HG02981 (cell line): ENCODE data around the gene CDH15.
"Not testable (repeated sequence)": the region's sequence is repeated elsewhere in the genome, so short reads cannot be mapped to it uniquely, and the experiment has no call there.

ENCODE experiments used
- ATAC-seq: cut with Tn5 transposase; IDR thresholded peaks from one replicate; pipeline ENCODE4 v1.9.1; 2021; ENCODE audit warnings: mild to moderate bottlenecking, moderate library complexity; ENCODE audit not compliant: unreplicated experiment

The CDH15 gene

DNA sequence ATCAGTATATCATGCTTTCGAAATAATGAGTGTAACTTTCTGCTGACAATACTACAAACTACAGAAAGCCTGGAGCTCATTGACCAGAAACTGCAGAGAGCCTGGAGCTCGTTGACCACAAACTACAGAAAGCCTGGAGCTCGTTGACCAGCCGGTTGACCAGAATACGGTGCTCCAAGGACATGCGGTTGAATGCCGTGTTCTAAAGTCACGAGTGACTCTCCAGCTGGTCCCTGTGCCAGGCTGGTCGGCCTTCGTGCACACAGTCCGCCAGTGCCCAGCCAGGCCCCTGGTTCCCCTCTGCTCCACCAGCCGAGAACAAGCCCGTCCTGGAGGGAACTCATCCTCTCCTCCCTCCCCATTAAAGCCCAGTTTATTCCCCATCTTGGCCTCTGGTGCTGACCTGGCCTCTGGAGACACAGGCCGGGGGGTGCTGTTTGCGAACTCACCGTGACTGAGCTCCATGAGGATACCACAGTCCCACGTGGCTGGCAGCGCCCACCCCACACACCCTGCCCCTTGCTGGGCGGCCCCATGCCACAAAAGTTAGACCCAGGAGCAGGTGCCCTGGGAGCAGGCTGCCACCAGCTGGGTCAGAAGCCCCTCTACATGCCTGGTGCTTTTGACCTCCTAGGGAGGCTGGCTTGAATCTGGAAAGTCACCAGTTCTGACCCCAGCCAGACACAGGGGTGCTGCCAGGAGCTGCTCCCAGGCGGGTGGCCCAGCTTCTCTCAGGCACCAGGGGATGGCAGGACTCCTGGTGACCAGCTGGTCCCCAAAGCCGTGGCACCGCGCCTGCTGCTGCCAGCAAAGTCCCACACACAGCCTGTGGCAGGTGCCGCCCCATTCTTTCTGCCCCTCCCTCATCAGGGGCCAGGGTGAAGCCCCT is 15.5 kb upstream of the CDH15 start:
- ATAC-seq: no peak

DNA sequence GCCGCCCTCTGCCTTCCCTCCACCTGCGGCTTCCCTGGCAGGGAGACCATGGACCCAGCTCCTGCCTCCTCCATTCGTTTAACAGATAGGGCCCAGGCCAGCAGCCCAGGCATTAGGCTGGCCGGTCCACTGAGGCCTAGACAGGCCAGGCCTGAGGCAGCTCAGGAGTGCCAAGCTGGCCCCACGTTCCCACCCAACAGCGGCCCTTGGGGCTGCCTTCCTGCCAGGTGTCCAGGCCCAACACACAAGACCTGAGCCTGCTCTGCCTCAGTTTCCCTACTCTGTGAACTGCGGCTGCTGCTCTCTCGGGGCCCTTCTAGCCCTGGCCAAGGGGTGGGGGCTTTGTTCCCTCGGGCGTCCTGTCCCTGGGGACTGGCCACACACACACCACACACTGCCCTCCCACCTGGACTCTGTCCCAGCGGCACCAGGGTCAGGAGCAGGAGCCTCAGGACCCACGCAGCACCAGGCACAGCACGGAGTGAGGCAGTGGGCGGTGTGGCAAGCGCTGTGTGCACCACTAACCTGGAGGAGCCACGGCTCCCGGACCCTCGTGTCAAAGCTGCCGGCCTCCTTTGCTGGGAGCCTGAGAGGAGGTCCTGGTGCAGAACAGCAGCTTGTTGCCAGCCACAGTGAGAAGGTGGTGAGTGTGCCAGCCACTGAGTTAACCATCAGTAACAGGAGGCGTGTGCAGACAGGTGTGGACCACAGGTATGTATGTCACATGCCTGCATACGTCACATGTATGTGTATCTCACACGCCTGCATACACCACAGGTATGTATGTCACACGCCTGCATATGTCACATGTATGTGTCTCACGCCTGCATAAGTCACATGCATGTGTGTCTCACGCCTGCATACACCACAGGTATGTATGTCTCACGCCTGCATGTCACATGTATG is 14.6 kb upstream of the CDH15 start:
- no peak for ATAC-seq

DNA sequence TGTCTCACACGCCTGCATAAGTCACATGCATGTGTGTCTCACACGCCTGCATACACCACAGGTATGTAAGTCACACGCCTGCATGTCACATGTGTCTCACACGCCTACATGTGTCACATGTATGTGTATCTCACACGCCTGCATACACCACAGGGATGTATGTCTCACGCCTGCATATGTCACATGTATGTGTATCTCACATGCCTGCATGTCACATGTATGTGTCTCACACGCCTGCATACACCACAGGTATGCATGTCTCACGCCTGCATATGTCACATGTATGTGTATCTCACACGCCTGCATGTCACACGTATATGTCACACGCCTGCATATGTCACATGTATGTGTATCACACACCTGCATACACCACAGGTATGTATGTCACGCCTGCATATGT is 13.8 kb upstream of the CDH15 start:
- no peak for ATAC-seq

DNA sequence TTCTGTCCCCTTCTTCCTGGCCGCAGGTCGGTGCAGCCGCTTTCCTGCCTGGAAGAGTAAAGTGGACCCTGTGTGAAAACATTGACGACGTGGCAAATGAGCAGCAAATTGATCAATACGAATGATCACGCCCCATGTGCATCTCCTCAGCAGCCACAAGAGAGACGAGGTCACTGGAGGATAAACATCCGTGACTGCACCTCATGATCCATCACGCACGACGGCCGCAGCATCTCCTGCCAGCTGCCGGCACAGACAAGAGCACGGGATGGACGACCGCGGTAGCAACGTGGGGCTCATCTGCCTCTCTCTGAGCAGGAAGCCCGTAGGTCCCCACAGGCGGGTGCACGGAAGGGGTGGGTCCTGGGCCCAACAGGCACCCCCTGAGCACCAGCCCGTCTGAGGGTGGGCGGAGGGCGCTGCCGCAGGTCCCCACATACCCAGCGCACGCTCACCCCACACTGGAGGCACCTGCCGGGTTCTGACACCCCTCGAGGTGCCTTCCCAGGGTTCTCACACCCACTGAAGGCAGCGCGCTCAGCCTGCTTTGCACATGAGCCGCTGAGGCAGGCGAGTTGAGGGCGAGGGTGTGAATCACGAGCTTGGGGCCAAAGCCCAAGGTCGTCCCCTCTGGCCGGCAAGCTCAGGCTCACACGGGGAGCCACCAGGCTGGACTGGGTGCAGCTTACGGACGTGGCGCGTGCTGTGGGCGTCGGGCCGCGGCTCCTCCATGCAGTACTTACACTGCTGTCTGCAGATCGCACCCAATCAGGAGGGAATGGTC is 12.3 kb upstream of the CDH15 start:
- no peak for ATAC-seq

DNA sequence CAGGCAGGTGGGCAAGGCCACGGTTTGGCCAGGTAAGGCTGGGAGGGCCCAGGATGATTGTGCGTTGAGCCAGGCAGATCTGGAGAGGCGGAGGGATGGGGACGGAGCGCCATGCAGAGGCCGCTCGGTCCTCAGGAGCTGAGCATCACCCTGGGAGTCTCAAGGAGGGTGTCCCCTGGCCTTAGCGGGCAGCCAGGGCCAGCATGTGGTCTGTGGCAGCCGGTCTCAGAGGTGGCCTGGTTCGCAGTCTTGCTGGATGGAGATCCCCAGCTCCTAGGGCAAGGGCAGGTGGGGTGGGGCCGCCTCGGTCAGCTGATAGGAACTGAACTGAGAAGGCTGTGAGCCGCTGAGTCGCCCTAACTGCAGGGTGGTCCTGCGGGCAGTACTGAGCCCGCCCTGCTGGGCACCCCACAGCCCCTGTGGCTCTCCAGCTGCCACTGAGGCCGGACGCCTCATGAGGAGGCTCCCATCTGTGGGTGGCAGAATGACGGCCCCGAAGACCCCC is 11.6 kb upstream of the CDH15 start:
- ATAC-seq: no peak

DNA sequence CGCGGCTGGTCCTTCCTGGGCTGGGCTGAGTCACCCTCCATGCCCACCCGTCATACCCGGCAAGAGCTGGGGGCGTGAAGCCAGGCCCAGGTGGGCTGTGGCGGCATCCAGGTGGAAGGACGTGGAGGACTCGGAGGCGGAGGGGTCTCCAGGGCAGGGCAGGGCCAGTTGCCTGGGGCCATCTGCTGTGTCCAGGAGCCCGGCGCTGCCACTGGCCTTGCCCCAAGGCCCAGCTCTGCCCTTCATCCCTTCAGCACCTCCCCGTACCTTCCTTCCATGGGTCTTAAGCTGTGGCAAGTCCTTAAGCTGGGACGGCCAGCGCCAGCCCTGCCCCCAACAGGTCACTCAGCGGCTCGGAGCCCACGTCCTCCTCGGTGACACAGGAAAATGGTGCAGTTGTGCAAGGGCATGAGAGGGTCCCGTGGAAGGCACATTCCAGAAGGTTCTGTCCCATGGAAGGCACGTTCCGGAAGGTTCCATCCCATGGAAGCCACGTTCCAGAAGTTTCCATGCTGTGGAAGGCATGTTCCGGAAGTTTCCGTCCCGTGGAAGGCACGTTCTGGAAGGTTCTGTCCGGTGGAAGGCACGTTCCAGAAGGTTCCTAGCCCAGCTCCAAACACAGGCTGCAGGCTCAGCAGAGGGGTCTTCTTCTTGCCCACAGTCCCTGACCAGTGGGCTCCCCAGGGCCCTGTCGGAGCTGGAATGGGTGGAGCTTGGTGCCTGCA is 10.4 kb upstream of the CDH15 start:
- ATAC-seq: no peak

DNA sequence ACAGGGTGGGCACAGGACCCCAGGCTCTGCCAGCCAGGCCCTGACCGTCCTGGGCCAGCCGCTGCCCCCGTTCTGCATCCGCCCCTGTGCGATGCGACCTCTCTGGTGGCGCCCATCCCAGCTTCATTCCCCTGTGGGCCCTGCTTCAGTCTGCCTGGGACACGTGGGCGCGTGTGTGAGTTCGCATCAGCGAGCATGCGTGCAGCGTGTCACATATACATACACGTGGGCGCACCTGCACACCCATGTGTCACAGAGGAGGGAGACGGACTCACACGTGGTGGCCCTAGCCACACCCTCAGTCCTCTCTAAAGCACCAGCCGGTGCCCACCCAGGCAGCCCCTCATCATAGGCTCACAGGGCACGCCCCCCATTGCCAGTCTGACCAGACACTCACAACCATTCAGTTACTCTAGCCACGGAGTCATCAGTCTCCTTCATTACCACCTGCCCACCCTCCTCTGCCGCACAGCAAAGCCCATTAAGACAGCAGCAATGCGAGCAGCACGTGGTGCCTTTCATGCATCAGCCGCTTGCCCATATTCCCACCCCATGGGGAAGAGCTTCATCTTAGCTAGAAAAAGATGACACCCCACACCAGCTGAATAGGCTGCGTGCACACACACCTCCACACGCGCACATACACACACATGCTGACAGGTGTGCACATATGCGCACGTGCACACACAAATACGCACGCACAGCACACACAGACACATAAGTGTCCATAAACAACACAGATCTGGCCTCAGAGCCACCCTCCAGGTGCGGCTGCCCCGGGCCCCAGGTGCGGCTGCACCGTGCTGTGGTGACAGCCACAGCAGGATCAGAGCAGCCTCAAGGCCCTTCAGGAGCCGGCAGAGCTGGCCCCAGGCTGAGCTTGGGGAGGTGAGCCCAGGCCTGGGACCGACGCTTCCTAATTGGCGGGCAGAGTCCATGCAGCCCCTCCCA is 9.5 kb upstream of the CDH15 start:
- no peak for ATAC-seq

DNA sequence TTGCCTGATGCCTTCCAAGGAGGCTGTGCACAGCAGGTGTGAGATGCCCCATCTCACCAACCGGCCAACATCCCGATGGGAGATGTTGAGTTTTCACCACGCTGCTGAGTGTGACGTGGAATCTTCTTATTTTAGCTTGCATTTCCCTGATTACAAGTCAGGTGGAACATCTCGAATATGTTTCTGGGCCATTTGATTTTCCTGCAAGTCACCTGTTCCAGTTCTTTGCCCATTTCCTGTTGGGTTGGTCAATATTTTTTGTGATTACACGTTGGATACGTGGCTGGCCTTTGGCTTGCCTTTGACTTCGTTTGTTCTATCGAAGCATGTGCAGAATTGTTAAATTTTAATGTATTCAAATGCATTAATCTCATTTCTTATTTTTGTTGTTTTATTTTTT is 8.3 kb upstream of the CDH15 start:
- no peak for ATAC-seq

DNA sequence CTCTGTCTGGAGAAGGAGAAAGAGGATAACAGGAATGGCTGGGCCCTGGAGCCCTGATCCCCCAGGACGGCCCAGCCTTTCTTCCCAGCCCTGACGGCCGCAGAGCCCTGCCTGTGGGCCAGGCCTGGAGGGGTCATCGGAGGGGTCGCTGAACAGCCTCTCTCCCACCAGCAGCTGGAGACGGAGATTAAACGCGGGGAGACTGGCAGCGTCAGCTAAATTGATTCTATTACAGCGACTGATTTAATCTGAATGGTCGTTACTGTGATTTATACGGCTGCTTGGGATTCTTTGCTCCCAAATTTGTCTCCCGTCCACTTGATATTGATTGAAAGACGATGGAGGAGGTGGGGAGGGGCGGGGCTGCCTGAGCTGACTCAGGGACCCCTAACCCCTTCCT is 7.1 kb upstream of the CDH15 start:
- no peak for ATAC-seq

DNA sequence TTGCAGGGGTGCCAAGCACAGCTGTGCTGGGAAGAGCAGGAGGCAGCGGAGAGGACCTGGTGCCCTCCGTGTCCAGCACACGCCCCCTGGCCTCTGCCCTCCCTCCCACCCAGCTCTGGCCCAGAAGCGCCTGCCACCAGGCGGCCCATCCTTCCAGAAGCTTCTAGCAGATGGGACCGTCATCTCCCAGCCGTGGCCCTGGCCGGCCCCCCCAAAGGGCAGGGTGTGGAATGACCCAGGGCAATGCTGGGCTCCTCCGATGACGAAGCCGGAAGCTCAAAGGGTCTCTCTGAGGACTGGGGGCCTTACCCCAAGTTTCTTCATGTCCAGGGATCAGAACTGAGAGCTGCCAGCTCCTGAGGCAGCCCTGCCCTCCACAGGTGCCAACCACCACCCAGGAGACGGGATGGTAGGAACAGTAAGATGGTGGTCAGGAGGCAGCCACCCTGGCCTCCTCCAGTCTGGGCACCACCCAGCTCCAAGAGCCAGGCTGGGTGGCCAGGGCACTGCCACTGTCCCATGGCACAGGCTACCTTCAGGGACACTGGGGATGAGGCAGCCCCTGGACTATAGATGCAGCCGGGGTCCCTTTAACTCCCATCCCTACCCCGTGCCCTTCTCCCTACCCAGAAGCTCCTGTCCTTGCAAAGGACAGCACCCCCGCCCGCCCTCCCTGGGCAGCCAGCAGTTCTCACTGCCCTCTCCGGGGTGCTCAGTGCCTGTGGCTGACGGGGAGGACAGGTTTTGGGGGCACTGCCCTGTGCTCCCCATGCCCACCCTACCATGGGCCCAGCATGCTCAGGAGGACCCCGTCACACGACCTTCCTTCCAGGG is 6.5 kb upstream of the CDH15 start:
- no peak for ATAC-seq

DNA sequence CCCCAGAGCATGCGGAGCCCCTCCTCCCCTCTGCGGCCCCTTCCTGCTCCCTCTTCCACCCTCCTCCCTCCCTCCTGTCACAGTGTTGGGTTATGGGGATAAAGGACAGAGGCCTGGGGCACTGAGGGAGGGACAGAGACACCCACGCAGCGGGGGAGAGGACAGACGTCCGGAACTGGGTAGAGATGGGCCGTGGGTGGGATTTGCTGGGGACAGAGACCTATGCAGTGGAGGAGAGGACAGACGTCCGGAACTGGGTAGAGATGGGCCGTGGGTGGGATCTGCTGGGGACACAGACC is 5.9 kb upstream of the CDH15 start:
- ATAC-seq: not testable (repeated sequence)

DNA sequence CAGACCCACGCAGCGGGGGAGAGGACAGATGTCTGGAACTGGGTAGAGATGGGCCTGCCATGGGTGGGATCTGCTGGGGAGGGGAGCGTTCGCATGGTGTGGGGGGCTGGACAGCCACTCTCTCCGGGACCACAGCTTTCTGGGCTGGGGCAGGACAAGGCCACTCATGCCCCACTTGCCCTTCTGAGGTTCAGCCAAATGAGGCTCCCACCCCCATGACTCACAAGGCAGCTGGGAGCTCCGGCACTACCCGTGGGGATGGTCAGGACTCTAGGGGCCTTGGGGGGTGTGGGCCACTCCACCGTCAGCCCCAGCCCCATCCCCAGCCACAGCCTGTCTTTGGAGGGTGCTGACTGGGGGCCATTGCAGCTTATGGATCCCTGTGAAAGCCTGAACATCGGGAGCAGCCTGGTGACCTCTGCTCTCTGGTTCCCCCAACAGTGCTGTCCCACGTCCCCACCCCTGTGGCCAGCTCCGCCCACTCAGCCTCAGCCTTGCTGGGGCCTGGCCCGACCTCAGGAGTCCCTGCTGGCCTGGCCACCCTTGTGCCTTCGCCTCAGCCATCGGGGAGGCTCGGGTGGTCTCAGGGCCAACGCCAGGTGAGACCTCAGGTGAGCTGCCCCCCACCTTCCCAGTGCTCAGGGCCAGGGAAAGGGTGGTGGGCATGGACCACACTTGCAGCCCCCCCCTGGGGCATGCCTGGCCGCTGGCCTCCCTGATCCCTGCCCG is 4.7 kb upstream of the CDH15 start:
- no peak for ATAC-seq

DNA sequence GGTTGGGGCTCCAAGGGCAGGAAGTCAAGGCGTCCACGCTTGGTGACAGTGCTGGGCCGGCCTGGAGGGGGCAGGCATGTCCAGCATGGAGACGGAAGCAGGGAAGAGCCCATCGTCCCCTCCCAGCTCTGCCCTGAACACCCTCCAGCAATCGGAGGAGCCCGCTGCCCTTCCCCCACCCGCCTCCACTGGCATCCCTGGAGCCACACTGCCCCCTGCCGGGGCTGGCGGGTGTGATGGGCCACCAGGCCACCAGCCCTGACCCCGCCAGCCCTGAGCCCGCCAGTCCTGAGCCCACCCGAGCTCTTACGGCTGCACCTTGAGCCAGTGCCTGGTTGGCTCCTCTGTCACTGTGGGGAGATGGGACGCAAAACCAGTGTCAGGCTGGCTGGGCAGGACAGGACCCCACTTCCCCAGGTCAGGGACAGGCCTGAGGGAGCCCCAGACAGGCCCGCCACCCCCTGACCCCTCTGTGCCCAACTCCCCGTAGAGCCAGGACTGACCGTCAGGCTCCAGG is 4.1 kb upstream of the CDH15 start:
- ATAC-seq: no peak

DNA sequence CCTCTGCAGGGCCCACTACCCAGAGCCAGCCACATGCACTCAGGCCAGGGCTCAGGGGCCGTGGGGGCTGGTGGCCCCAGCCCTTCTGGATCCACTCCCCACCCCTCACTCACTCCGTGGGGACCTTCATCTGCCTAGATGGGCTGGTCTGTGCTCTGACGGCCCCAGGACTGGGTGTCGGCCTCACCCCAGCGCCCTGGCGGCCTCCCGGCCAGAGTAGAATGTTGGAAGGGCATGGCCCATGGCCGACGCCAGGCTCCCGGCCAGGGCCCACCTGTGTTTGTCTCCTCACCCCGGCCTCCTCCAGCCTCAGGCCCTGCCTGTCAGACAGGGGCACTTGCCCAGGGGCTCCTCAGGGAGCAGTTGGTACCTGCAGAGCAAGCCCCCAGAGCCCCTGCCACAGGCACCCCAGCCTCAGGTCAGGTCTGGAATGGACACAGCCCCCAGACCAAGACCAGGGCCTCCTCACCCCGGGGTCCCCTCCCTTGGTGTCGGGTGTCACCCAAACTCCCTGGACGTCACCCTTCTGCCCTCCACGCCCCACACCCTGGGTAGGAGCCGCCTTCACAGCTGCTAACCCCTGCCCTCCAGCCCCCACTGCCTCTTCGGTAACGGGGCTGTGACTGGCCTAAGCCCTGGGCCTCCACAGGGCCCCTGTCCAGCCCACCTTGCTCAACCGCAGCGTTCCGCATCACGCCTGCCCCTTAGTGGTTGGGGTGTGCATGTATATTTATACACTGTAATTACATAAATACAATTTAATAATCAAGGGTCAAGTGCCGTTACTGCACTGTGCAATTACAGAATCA is 3.0 kb upstream of the CDH15 start:
- no peak for ATAC-seq

DNA sequence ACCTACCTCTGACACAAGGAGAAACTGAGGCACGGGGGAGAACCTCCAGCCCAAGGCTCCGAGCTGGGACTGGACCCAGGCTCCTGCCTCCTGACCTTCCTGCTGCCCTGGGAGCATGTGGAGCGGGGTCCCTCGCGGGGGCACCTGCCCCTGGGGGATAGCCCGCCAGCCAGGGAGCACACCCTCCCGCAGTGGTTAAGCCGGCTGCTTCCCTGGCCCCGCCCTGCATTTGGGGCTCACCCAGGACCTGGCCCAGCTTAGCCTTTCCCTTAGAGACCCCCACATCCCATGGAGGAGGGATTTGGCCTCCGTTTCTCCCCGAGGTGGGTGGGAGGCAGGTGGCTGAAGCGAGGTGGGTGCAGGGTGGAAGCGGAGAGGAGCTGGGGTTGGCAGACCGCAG is 1.8 kb upstream of the CDH15 start:
- no peak for ATAC-seq

DNA sequence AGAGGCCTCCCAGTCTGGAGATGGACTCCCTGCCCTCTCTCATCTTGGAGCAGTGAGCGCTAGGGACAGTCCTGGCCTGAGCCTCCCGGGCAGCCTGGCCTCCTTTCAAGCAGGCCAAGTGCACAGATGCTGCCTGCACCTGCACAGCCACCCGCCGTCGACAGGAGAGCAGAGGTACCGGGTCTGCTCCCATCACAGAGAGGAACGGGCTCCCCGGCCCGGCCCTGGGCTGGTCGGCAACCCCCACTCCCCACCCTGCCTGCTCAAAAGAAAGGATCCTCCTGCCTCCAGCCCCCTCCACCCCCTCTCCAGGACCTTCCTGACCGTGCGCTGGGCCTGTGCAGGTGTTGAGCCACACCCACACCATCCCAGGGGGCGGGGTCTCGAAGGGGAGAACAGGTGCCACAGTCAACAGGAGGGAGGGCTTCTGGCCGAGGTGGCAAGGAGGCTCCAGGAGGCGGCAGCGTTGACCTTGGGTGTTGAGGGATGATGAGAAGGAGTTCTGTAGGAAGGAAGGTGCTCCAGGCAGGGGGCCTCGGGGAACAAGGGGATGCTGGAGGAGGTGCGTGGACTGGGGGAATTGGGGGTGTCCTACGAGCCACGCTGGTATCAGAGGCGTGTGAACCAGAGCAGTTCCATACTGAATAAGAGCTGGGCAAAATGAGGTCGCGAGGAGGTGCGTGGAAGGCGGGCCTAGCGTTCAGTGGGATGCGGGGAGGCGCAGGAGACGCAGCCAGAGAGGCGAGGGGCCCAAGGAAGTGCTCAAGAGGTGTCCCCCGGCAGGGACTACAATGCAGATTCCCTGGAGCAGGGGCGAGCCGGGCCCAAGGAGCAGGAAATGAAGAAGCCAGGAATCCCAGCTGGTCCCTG is 967 bp upstream of the CDH15 start:
- ATAC-seq: no peak
